Measurements from ENCODE around the gene NR1I2.

NR1I2 gene

GRCh38 chr3:119825820-119826219 is 43.9 kb downstream of the NR1I2 start:
- no peak for DNase-seq

- no peak for DNase-seq
These were observed 45.1 kb downstream of the NR1I2 start for GRCh38 chr3:119826711-119827608.

- DNase-seq = no peak
These were observed 47.5 kb downstream of the NR1I2 start for GRCh38 chr3:119829420-119829819.

DNA sequence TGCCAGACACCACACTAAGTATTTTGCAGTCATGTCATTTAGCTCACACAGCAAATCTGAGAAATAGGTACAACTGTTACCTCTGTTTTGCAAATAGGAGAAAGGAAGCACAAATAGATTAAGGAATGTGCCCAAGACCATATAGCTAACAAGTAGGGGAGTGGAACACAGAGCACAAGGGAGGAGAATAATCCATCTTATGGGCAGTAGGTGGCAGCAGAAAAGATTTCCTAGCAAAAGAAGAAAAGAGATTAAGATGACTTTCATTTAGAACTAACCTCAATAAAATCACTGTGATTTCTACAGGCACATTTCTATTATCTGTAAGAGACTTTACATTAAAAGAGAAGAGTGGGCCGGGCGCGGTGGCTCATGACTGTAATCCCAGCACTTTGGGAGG is 49.1 kb downstream of the NR1I2 start:
- DNase-seq = no peak

GRCh38 chr3:119831941-119832371 is 50.1 kb downstream of the NR1I2 start:
- DNase-seq = no peak

DNA sequence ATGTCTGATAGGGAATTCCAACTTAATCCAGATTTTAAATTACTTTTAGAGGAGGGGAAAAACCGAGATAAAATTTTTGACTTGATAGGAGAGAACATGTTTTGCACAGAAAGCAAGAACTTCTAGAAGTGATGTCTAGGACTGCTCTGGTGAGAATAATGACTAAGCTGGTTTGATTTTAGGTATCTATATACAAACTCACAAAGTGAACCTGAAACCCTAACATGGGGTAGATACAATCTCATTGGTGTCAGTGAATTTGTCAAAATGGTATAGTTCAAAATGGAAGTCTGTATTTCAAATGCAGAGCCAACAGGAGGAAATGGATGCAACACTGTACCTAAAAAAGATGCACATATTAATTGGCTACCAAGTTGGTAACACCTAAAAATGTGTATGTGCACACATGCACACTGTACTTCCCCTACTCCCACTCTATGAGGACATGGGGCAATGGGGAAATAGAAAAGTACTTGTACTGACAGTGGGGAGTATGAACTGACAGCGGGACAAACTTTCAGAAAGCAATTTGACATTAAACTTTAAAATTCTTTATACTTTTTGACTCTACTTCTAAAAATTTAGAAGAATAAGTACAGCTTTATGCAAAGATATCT is 53.0 kb downstream of the NR1I2 start:
- no peak for DNase-seq

DNA sequence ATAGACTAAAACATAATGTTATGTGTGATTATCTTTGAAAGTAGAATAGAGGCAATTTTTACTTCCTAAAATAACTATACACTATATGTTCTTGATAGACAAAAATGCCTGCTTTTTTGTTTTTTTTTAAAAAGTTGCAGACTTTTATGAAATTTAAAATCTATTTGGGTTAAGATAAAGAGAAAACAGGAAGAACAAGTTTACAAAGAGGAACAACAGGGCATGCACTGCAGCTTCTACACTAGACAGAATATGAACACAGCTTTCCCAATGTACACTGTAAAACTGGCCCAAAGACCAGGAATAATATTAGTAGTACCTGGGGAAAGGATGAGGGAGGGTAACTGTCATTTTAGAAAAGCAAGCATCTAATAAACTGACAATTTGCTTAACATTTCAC is 53.7 kb downstream of the NR1I2 start:
- no peak for DNase-seq

DNA sequence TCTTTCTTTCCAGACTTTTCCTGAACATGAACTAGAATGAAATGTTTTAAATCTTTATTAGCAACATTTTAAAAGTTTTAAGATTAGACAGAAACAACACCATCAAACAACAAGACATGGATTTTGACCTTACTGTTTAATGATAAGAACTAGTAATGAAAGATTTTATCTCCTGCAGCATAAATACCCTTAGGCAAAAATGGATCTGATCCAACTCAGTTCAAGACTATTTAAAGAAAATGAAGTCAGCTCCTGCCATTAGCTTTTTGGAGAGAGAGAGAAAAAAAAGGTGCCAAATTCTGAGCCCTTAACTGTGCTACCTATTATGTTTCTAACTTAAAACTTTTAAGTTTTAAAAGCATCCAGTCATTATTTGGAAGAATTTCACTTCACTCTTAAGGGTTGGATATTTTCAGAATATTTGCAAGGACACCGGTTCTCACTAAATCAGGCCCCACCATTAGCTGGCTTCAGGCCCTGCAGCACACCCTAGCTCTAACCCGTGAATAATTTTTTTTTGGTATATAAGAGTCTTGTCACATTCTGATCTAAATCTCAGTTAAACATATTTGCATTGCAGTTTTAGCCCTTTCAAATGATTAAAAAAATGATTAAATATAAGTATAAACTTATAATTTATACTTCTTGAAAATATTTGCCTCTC is 60.0 kb downstream of the NR1I2 start:
- DNase-seq = no peak

- no peak for DNase-seq
These were observed 67.2 kb downstream of the NR1I2 start for GRCh38 chr3:119849126-119849525.

DNA sequence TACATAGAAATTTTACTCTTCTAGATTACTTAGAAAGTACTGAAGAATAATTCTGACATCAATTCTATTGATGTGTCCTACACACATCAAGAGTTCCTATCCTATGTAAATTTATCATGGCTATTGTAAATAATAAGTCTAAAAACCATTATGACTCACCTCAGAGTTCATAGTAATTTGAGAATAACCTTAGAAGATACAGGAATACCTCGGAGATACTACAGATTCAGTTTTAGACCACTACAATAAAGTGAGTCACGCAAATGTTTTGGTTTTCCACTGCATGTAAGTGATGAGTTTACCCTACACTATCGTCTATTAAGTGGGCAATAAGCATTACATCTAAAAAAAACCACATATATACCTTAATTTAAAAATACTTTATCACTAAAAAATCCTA is 74.8 kb downstream of the NR1I2 start:
- DNase-seq = no peak

GRCh38 chr3:119858957-119859356 is 77.1 kb downstream of the NR1I2 start:
- no peak for DNase-seq

GRCh38 chr3:119859728-119860127 is 77.8 kb downstream of the NR1I2 start:
- no peak for DNase-seq

GRCh38 chr3:119861681-119862080 is 79.8 kb downstream of the NR1I2 start:
- DNase-seq = no peak

DNA sequence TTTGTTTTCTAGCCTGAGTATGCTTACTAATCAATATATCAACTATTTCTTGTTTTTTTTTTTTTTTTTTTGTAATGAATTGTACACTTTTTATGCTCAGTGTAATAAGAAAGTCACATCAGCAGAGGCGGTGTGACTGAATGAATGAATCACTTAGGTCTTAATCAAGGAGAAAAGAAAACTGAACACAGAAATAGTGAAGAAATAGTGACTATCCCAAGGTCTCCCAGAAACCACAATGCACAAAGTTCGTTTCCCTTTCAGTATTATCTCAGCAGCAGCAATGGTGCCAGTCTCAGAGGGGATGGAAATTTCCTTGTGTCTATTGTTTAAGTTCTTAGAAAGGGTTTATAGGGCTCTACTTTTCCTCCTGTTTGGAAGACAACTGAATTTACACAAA is 80.7 kb downstream of the NR1I2 start:
- DNase-seq = no peak

- no peak for DNase-seq
These were observed 82.6 kb downstream of the NR1I2 start for GRCh38 chr3:119864476-119864875.
